SK-N-SH (cell line): ENCODE results near the gene HEPN1. TPM values are rescaled to one million over a fixed set of nuclear protein-coding genes. Genes with fewer than 3 reads are reported as not detected.

Source experiments
- CTCF ChIA-PET: fragments of 300-600, 350-600 bp; formaldehyde crosslinking; extraction: SDS; loops from one replicate; lab custom pipeline; 2021; lab: Yijun Ruan, JAX
- POLR2A ChIA-PET: fragments of 350-600 bp; sonication (Branson Sonifier 250); formaldehyde crosslinking; extraction: SDS; loops from one replicate; lab custom pipeline; 2020; ENCODE audit warnings: antibody characterized with exemption, inconsistent platforms; lab: Yijun Ruan, JAX
- DNase-seq: peaks from one replicate; pipeline ENCODE4 v3.0.0; 2012
- H2AFZ ChIP-seq: fragments of 200-600 bp; sonication (generic); 2 replicates; pipeline ENCODE4 v1.8.1; 2016; ENCODE audit warnings: antibody characterized with exemption, mild to moderate bottlenecking, low read depth
- H3F3A ChIP-seq: fragments of 200-600 bp; sonication (generic); replicated peaks from 2 replicates; pipeline ENCODE3; 2016; ENCODE audit warnings: antibody characterized with exemption, mild to moderate bottlenecking; ENCODE audit not compliant: insufficient read depth
- H3K27ac ChIP-seq, 2 experiments: fragments of 200-500 bp in 1 of 2; fragments of 200-600 bp in 1 of 2; sonication (Bioruptor generic) in 1 of 2; sonication (generic), shearing (Covaris generic) in 1 of 2; 2 replicates each; pipeline versions ENCODE4 v1.5.1 to v1.6.1; 2014 to 2016; ENCODE audit warnings: low read depth in 2 of 2, inconsistent platforms in 1 of 2, low read length in 1 of 2, mild to moderate bottlenecking in 1 of 2, mixed read lengths in 1 of 2
- H3K27me3 ChIP-seq: fragments of 200-600 bp; sonication (generic), shearing (Covaris generic); 2 replicates; pipeline ENCODE4 v1.6.1; 2016; ENCODE audit warnings: mixed run types; ENCODE audit not compliant: insufficient read depth
- H3K36me3 ChIP-seq, 2 experiments: fragments of 200-500 bp in 1 of 2; fragments of 200-600 bp in 1 of 2; sonication (Bioruptor generic) in 1 of 2; sonication (generic) in 1 of 2; replicated peaks in 1 of 2; 2 replicates each; pipeline versions ENCODE3 to v1.5.1; 2014 to 2016; ENCODE audit warnings: low read length in 1 of 2, mild to moderate bottlenecking in 1 of 2; ENCODE audit not compliant: insufficient read depth in 2 of 2, control insufficient read depth in 1 of 2
- H3K4me1 ChIP-seq, 2 experiments: fragments of 200-500 bp in 1 of 2; fragments of 200-600 bp in 1 of 2; sonication (Bioruptor generic) in 1 of 2; sonication (generic), shearing (Covaris generic) in 1 of 2; 2 replicates each; pipeline versions ENCODE4 v1.5.1 to v1.6.1; 2014 to 2016; ENCODE audit warnings: low read depth in 1 of 2, low read length in 1 of 2, mixed run types in 1 of 2; ENCODE audit not compliant: insufficient read depth in 2 of 2, control insufficient read depth in 1 of 2
- H3K4me2 ChIP-seq: fragments of 200-600 bp; sonication (generic), shearing (Covaris generic); 2 replicates; pipeline ENCODE4 v1.6.1; 2017; ENCODE audit warnings: mixed run types
- H3K4me3 ChIP-seq, 2 experiments: fragments of 200-500 bp in 1 of 2; fragments of 200-600 bp in 1 of 2; sonication (Bioruptor generic) in 1 of 2; sonication (generic), shearing (Covaris generic) in 1 of 2; 2 replicates each; pipeline versions ENCODE4 v1.5.1 to v1.8.1; 2014 to 2016; ENCODE audit warnings: low read depth in 2 of 2, inconsistent platforms in 1 of 2, low read length in 1 of 2, mild to moderate bottlenecking in 1 of 2, mixed read lengths in 1 of 2, moderate library complexity in 1 of 2
- H3K79me2 ChIP-seq: fragments of 200-600 bp; sonication (generic); 2 replicates; pipeline ENCODE4 v1.8.1; 2017; ENCODE audit warnings: mild to moderate bottlenecking; ENCODE audit not compliant: insufficient read depth
- H3K9ac ChIP-seq: fragments of 200-600 bp; sonication (generic); 2 replicates; pipeline ENCODE4 v1.6.1; 2017; ENCODE audit warnings: mixed run types
- H3K9me2 ChIP-seq: fragments of 200-600 bp; sonication (generic); 2 replicates; pipeline ENCODE4 v1.6.1; 2017; ENCODE audit warnings: mixed run types
- H3K9me3 ChIP-seq: fragments of 200-600 bp; sonication (generic); 2 replicates; pipeline ENCODE4 v1.6.1; 2017; ENCODE audit warnings: mixed run types, mild to moderate bottlenecking, moderate library complexity
- H4K20me1 ChIP-seq: fragments of 200-600 bp; sonication (generic); 2 replicates; pipeline ENCODE4 v1.6.1; 2017; ENCODE audit warnings: mild to moderate bottlenecking, mixed run types; ENCODE audit not compliant: insufficient read depth
- ELF1 ChIP-seq: IDR thresholded peaks from 2 replicates; pipeline ENCODE4 v1.4.0; 2012
- EP300 ChIP-seq, 2 experiments: IDR thresholded peaks; 2 replicates each; pipeline versions ENCODE4 v1.4.0 to v1.6.1; 2012; ENCODE audit warnings: borderline replicate concordance in 1 of 2, low read depth in 1 of 2, low read length in 1 of 2
- GABPA ChIP-seq: IDR thresholded peaks from 2 replicates; pipeline ENCODE4 v1.4.0; 2012; ENCODE audit warnings: low read depth, mild to moderate bottlenecking
- JUND ChIP-seq: IDR thresholded peaks from 2 replicates; pipeline ENCODE4 v1.4.0; 2012
- MAX ChIP-seq: IDR thresholded peaks from 2 replicates; pipeline ENCODE4 v1.4.0; 2012; ENCODE audit warnings: low read depth
- MXI1 ChIP-seq: IDR thresholded peaks from 2 replicates; pipeline ENCODE4 v1.6.1; 2012; ENCODE audit warnings: mild to moderate bottlenecking, low read depth, low read length, improper control_type of control experiment
- NFIC ChIP-seq: IDR thresholded peaks from 2 replicates; pipeline ENCODE4 v1.4.0; 2012; ENCODE audit warnings: borderline replicate concordance
- NRF1 ChIP-seq: IDR thresholded peaks from 2 replicates; pipeline ENCODE4 v1.6.1; 2012; ENCODE audit warnings: low read depth, mild to moderate bottlenecking, low read length
- POLR2AphosphoS5 ChIP-seq: IDR thresholded peaks from 2 replicates; pipeline ENCODE4 v1.6.1; 2012; ENCODE audit warnings: low read depth, low read length
- RAD21 ChIP-seq: IDR thresholded peaks from 2 replicates; pipeline ENCODE4 v1.6.1; 2012; ENCODE audit warnings: mild to moderate bottlenecking, low read length
- REST ChIP-seq: IDR thresholded peaks from 2 replicates; pipeline ENCODE4 v1.6.1; 2012; ENCODE audit warnings: mild to moderate bottlenecking, low read depth, low read length, moderate library complexity
- RFX5 ChIP-seq: IDR thresholded peaks from 2 replicates; pipeline ENCODE4 v1.6.1; 2012; ENCODE audit warnings: mild to moderate bottlenecking, improper control_type of control experiment, low read length
- SIN3A ChIP-seq: IDR thresholded peaks from 2 replicates; pipeline ENCODE4 v1.6.1; 2012; ENCODE audit warnings: low read depth, mild to moderate bottlenecking, low read length, moderate library complexity, borderline replicate concordance
- TAF1 ChIP-seq: IDR thresholded peaks from 2 replicates; pipeline ENCODE4 v1.6.1; 2012; ENCODE audit warnings: low read depth, mild to moderate bottlenecking, low read length, moderate library complexity, borderline replicate concordance
- WGBS: methylation state at CpG from one replicate; pipeline ENCODE4 v1.1.6; 2017; ENCODE audit warnings: low lambda C conversion rate; 5-methylcytosine and 5-hydroxymethylcytosine counted together
- polyA plus RNA-seq, 3 experiments: library from polyadenylated mRNA; depleted of rRNA; stranded (reverse); fragments of >200 nt; gene quantifications; 2 replicates each; pipeline ENCODE4 v1.2.3, GENCODE V29; 2012
- TF ChIP-seq, protein P1 (sequence below): fragments of 150-350 bp; IDR thresholded peaks from 2 replicates; pipeline ENCODE4 v1.6.1; 2017; ENCODE audit warnings: antibody characterized with exemption, low read length, low read depth, borderline replicate concordance
- TF ChIP-seq, protein P2 (sequence below): IDR thresholded peaks from 2 replicates; pipeline ENCODE4 v1.4.0; 2012; ENCODE audit warnings: low read depth, borderline replicate concordance
- TF ChIP-seq, protein P3 (sequence below): fragments of 200-600 bp; sonication (generic); IDR thresholded peaks from 2 replicates; pipeline ENCODE4 v1.6.1; 2017; ENCODE audit warnings: antibody characterized with exemption, mild to moderate bottlenecking, moderate library complexity

HEPN1 gene
- polyA plus RNA-seq, 1 of the 3 experiments (the other 2 are of a cell fraction) = not detected

- peaks cover 0 to 5% of the 10 kb centered on the region in 2 experiments; a peak in 1 of 4 replicates for H3K4me1 ChIP-seq
- no peaks in the 10 kb centered on the region for H3K9me2 ChIP-seq
- no peak overlapping the region for H3K27ac ChIP-seq
- peak; percentile 6 for DNase-seq
- TF ChIP-seq REST (no peak), TAF1 (no peak), SIN3A (no peak), MXI1 (no peak), EP300 (IDR thresholded peaks at IDR 0.05; ENCODE audit: borderline replicate concordance in 1 of 2, low read depth in 1 of 2, low read length in 1 of 2) (no peak), NRF1 (no peak), RFX5 (no peak), JUND (no peak), NFIC (no peak), POLR2AphosphoS5 (no peak), ELF1 (no peak), RAD21 (no peak), MAX (no peak), GABPA (no peak)
- TF ChIP-seq, protein P1, sequence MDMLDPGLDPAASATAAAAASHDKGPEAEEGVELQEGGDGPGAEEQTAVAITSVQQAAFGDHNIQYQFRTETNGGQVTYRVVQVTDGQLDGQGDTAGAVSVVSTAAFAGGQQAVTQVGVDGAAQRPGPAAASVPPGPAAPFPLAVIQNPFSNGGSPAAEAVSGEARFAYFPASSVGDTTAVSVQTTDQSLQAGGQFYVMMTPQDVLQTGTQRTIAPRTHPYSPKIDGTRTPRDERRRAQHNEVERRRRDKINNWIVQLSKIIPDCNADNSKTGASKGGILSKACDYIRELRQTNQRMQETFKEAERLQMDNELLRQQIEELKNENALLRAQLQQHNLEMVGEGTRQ = no peak
- TF ChIP-seq, protein P2, sequence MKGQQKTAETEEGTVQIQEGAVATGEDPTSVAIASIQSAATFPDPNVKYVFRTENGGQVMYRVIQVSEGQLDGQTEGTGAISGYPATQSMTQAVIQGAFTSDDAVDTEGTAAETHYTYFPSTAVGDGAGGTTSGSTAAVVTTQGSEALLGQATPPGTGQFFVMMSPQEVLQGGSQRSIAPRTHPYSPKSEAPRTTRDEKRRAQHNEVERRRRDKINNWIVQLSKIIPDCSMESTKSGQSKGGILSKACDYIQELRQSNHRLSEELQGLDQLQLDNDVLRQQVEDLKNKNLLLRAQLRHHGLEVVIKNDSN = no peak
- TF ChIP-seq, protein P3, sequence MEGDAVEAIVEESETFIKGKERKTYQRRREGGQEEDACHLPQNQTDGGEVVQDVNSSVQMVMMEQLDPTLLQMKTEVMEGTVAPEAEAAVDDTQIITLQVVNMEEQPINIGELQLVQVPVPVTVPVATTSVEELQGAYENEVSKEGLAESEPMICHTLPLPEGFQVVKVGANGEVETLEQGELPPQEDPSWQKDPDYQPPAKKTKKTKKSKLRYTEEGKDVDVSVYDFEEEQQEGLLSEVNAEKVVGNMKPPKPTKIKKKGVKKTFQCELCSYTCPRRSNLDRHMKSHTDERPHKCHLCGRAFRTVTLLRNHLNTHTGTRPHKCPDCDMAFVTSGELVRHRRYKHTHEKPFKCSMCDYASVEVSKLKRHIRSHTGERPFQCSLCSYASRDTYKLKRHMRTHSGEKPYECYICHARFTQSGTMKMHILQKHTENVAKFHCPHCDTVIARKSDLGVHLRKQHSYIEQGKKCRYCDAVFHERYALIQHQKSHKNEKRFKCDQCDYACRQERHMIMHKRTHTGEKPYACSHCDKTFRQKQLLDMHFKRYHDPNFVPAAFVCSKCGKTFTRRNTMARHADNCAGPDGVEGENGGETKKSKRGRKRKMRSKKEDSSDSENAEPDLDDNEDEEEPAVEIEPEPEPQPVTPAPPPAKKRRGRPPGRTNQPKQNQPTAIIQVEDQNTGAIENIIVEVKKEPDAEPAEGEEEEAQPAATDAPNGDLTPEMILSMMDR = no peak
- H3K4me3 ChIP-seq = no peak overlapping the region
- H2AFZ ChIP-seq = no peak overlapping the region
- H3K27me3 ChIP-seq = no peaks in the 10 kb centered on the region
- H3K79me2 ChIP-seq = no peaks in the 10 kb centered on the region
- H3K36me3 ChIP-seq = no peaks in the 10 kb centered on the region
- H3F3A ChIP-seq = no peaks in the 10 kb centered on the region
- no peaks in the 10 kb centered on the region for H3K9me3 ChIP-seq
- H4K20me1 ChIP-seq = no peaks in the 10 kb centered on the region
- 61% methylated on average over 3 of the region's 3 CpGs for WGBS
- H3K9ac ChIP-seq = no peak overlapping the region
- ChIA-PET CTCF (interaction anchor here (1.0 to 4.1 kb wide), 3 partner anchors 11 to 51 kb away, joined by 3 to 23 read pairs (median 5); no protein-coding TSS in a partner anchor), POLR2A (no interaction called here)
- H3K4me2 ChIP-seq = no peak overlapping the region
Measured at GRCh38 chr11:124887667-124888013, 31.4 kb upstream of the HEPN1 start.
